GM19455 (cell line): ENCODE data around the gene TBL3.

Experiments used
- ATAC-seq: cut with Tn5 transposase; IDR thresholded peaks from one replicate; pipeline ENCODE4 v1.9.1; 2021; ENCODE audit not compliant: unreplicated experiment

TBL3 gene

GRCh38 chr16:1963806-1964505, 7.9 kb upstream of the TBL3 start:
- peak; percentile 3 for ATAC-seq

GRCh38 chr16:1964506-1965395, 7.1 kb upstream of the TBL3 start, which contains the start of gene RPS2:
Gene RPS2 (minus strand): TSS chr16:1964826. CDS start chr16:1964625, 201 bp downstream.
- ATAC-seq: peak; percentile 68

DNA sequence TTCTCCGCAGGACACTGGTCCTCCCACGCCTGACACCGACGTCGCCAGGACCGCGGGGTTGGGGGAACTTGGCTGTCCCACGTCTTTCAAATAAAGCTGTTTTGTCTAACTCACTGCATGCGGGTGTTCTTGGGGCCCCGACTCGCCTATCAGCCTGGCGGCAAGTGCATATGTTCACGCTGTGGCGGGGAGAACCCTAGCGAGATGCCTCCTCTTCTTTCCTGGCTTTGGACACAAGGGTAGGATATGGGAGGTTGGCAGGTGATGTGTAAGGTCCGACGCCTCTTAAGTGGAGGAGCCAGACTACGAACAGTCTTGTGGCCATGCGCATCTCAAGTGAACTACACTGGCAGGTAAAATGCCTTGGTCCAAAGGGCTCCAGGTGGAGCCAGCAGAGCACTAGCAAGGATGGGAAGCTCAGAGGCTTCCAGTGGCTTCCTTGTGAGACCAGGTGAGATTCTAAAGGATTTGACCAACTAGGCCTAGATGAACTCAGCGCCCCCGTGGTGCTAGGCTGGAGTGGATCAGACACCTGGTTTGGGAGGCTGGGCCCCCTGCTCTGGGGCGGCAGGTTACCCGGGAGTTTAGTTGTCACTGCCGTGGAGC, 6.4 kb upstream of the TBL3 start:
- no peak for ATAC-seq

GRCh38 chr16:1966460-1966859, 5.4 kb upstream of the TBL3 start, which contains the start of gene RNF151:
Gene RNF151 (plus strand): TSS chr16:1966856. CDS start chr16:1966882, 26 bp downstream.
- no peak for ATAC-seq

- no peak for ATAC-seq
Measured at GRCh38 chr16:1968146-1968953, 3.5 kb upstream of the TBL3 start.

DNA sequence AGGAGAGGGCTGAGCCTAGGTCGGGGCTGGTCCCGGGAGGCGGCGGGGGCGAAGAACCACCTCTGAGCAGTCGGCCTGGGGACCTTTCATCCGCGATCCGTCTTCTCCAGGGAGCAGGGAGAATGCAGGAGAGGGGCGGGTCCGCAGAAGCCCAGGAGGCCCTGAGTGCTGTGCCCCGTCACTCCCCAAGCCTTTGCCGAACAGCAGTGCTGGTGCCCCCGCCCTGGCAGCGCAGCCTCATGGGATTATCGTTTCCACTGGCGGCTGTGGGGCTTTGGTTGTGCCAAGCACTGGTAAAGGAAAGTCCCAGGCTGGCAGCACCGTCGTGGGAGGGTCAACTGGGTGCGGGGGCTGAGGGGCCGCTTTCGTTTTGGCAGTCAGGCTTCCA, 631 bp downstream of the TBL3 start:
- no peak for ATAC-seq

DNA sequence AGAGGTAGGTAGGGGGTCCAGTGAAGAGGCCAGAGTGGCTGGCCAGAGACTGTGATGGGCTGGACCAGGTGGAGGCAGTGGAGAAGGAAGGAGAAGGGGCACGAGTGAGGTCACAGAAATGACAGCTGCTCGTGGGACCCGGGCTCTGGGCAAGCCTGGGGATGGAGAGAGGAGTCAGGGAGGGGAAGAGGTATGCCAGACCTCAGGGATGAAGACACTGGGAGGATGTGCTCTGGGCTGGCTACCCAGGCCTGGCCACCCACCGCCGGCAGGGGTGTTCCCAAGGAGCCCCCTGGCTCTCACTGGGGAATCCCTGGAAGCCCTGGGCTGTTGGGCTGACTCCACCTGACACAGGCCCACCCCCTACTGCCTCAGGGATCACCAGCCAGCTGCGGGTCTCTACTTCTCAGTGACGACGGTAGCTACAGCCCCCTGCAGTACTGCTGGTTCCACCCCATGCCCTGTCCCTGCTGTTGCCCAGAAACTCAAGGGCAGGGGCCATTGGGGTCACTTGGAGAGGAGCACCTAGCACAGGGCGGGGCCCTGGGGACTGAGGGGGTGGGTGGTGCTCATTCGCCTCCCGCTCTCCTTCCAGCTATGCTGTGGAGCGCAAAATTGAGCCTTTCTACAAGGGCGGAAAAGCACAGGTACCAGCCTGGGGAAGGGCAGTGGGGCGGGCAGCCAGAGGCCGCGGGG, 1.8 kb downstream of the TBL3 start:
- ATAC-seq: no peak

DNA sequence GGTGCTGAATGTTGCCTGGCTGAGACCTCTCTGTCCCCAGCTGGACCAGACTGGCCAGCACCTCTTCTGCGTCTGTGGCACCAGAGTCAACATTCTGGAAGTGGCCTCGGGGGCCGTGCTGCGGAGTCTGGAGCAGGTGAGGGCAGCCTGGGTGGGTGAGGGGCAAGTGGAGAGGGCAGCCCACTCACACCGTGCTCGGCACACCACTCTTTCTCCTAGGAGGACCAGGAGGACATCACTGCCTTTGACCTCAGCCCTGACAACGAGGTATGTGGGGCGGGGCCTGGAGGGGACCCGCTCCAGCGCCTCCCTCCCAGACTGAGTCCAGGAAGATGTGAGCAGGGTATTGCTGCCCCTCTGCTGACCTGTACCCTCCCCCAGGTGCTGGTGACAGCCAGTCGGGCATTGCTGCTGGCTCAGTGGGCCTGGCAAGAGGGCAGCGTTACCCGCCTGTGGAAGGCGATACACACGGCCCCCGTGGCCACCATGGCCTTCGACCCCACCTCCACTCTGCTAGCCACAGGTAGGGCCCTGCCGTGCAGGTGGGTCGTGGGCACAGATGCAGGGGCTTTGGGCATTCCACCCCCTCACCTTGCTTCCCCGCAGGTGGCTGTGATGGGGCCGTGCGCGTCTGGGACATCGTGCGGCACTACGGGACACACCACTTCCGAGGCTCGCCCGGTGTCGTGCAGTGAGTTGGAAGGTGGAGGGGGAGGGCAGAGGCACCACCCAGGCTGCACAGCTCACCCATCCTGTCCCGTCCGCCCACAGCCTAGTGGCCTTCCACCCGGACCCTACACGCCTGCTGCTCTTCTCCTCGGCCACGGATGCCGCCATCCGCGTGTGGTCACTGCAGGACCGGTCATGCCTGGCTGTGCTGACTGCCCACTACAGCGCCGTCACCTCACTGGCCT, 2.6 kb downstream of the TBL3 start:
- no peak for ATAC-seq

- no peak for ATAC-seq
Measured at GRCh38 chr16:1975432-1976215, 3.8 kb downstream of the TBL3 start.

- no peak for ATAC-seq
Measured at GRCh38 chr16:1976216-1976520, 4.3 kb downstream of the TBL3 start.

GRCh38 chr16:1976951-1977874, 5.4 kb downstream of the TBL3 start:
- ATAC-seq: no peak

GRCh38 chr16:1977875-1978268, 6.0 kb downstream of the TBL3 start:
- no peak for ATAC-seq

DNA sequence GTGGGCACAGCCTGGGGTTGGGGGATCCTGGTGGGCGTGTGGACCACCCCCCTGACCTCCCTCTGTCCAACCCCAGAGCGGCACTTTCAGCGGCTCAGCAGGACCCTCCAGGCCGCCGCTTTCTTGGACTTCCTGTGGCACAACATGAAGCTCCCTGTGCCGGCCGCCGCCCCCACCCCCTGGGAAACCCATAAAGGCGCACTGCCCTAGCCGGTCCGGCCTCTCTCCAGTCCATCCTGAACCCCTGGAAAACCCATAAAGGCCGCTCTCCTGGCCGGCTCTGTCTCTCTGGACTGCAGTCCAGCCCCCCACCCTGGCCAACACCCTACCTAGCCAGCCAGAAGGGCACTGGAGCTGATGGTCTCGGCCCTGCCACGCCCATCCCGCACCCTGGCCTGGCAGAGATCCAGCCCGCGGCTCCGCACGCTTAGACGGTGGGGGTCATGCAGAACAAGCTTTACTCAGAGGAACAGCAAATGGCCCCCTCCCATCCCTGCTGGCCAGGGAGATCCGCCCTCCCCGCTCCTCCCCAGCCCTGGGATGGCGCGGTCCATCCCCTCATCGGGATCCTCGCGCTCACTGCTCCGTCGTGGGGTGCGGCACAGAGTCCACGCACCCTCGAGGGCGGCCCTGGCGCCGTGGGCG, 6.7 kb downstream of the TBL3 start:
- ATAC-seq: no peak

DNA sequence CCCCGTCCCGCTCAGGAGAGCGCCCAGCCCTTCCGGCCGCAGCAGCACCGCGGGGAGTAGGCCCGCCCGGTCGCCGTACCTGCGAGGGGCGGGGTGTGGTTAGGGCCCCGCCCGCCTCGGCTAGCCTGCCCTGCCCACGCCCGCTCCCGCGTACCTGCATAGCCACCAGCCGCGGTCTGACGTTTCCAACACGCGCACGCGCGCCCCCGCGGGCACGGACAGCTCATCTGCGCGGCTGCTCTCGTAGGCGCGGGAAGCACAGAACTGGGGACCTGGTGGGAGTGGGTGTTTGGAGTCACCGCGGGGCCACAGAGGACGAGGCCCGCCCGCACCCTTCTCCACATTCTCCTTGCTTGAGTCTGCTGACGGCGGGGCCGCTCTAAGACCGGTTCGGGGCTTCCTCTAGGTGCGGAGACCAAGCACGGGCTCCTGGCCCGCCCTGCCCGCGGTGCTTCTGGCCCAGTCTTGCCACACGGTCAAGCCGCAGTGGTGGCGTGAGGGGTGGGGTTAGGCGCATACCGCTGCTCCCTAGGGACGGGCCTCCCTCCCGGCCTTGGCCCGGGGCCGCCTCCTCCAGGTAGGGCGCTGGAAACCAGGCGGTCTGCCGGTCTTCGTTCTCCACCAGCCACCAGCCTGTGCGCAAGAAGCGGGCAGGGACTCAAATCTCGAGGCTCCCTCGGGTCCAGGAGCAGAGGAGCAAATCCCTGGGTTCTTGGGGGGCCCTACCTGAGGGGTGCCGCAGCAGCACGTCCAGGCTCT, 7.6 kb downstream of the TBL3 start:
- no peak for ATAC-seq

- ATAC-seq: no peak
Measured at GRCh38 chr16:1980030-1980769, 8.3 kb downstream of the TBL3 start.

DNA sequence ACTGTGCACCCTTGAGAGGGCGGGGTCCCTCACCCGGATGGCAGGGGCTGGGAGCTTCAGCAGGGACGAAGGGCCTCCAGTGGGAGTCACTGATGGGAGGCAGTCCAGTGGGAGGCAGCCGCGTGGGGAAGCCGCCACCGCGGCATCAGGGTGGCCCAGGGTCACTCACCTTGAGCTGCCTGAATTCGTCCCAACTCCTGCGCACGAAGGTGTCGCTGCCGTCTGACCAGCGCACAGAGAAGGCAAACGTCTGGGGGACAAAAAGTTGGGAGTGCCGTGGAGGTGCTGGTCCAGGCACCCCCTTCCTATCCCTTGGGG, 8.9 kb downstream of the TBL3 start:
- no peak for ATAC-seq
